Occipital lobe (tissue), 2 donors: ENCODE data around the gene SRRT. TPM values are rescaled to one million over a fixed set of nuclear protein-coding genes. Genes with fewer than 3 reads are reported as not detected.
A peak's percentile ranks its signal among the peaks of the same experiment; 100 is the strongest.

Source experiments
- DNase-seq: peaks from one replicate; lab custom pipeline; 2025; lab: John Stamatoyannopoulos, UW
- total RNA-seq: library from RNA; depleted of rRNA; stranded (reverse); fragments of >200 nt; gene quantifications from one replicate; pipeline ENCODE4 v1.2.3, GENCODE V29; 2014

The SRRT gene, protein sequence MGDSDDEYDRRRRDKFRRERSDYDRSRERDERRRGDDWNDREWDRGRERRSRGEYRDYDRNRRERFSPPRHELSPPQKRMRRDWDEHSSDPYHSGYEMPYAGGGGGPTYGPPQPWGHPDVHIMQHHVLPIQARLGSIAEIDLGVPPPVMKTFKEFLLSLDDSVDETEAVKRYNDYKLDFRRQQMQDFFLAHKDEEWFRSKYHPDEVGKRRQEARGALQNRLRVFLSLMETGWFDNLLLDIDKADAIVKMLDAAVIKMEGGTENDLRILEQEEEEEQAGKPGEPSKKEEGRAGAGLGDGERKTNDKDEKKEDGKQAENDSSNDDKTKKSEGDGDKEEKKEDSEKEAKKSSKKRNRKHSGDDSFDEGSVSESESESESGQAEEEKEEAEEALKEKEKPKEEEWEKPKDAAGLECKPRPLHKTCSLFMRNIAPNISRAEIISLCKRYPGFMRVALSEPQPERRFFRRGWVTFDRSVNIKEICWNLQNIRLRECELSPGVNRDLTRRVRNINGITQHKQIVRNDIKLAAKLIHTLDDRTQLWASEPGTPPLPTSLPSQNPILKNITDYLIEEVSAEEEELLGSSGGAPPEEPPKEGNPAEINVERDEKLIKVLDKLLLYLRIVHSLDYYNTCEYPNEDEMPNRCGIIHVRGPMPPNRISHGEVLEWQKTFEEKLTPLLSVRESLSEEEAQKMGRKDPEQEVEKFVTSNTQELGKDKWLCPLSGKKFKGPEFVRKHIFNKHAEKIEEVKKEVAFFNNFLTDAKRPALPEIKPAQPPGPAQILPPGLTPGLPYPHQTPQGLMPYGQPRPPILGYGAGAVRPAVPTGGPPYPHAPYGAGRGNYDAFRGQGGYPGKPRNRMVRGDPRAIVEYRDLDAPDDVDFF
- total RNA-seq, result 29.5 TPM

GRCh38 chr7:100874577-100875355, at the start of gene SRRT:
TSS of gene SRRT (plus strand) at chr7:100875103. CDS start at chr7:100875591, 488 bp downstream.
- DNase-seq, result peak; percentile 97

GRCh38 chr7:100825215-100825671, 49.7 kb upstream of the SRRT start:
- no peak for DNase-seq

DNA sequence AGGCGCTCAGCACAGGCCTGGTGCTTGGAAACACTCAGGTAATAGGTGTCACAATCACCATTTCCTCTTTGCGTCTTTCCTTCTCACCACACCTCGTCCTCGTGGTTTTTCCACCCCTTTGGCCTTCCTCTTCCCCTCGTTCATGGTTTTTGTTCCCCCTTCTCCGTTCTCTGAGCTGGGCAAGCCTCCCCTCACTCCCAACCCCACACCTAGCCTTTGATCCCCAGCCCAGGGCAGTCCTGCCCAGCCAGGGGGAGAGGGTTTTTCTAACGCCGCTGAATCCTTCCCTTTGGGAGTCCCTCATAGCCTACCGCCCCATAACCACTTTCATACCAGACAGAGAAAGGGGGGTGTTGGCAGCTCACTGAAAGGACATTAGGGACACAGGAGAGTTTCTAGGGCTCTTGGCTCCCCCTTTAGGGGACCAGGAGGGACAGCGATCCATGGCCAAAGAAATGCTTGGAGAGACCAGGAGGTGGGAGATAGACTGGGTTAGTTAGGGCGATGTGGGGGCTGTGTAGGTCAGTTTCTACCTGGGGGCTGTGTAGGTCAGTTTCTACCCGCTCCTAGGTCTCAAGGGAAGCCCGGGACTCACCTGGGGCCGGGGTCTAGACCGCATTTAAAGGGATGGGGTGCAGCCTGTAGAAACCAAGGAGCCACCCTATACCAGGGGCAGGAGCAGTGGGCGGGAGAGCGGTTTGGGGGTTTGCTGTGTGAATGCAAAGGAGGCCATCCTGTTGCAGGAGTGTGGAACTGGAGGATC, 49.0 kb upstream of the SRRT start:
- no peak for DNase-seq

- no peak for DNase-seq
These were observed 48.2 kb upstream of the SRRT start for GRCh38 chr7:100826514-100827329.

- DNase-seq, result no peak
These were observed 47.3 kb upstream of the SRRT start, which contains the start of gene EPHB4 for GRCh38 chr7:100827330-100828226. TSS of gene EPHB4 (minus strand) at chr7:100827523. CDS start at chr7:100827030, 493 bp downstream.

DNA sequence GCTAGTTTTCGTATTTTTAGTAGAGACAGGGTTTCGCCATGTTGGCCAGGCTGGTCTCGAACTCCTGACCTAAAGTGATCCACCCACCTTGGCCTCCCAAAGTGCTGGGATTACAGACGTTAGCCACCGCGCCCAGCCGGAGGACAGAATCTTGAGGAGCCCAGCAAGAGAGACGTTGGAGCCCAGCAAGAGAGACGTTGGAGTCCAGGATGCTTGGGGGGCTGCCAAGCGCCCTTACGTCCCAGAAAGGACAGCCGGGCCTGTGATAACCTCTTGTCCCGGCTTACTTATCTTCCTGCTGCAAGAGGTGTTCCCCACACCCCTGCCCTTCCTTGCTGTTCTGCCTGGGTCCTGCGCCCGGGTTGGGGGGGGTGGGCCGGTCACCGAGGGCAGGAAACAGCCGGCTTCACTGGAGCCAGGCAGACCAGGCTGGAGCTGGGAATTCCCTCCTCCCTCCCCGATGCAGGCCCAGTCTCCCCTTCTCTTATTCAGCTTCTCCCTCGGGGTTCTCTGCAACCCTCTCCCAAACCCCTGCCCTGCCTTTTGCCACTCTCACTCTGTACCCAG, 45.7 kb upstream of the SRRT start:
- no peak for DNase-seq

DNA sequence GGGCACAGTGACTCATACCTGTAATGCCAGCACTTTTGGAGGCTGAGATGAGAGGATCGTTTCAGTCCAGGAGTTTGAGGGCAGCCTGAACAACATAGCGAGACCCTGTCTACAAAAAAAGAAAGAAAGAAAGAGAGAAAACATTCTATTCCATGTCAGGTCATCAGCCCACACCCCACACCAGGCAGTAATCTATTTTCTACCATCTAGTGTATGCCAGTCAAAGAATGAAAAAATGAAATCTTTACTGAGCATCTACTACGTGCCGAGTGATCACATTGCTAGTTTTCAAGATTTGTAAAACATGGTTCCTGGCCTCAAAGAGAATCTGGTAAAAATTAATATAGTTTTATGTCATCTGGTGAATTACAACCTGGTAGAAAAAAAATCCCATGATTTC, 44.5 kb upstream of the SRRT start:
- no peak for DNase-seq

GRCh38 chr7:100832281-100832633, 42.6 kb upstream of the SRRT start:
- no peak for DNase-seq

DNA sequence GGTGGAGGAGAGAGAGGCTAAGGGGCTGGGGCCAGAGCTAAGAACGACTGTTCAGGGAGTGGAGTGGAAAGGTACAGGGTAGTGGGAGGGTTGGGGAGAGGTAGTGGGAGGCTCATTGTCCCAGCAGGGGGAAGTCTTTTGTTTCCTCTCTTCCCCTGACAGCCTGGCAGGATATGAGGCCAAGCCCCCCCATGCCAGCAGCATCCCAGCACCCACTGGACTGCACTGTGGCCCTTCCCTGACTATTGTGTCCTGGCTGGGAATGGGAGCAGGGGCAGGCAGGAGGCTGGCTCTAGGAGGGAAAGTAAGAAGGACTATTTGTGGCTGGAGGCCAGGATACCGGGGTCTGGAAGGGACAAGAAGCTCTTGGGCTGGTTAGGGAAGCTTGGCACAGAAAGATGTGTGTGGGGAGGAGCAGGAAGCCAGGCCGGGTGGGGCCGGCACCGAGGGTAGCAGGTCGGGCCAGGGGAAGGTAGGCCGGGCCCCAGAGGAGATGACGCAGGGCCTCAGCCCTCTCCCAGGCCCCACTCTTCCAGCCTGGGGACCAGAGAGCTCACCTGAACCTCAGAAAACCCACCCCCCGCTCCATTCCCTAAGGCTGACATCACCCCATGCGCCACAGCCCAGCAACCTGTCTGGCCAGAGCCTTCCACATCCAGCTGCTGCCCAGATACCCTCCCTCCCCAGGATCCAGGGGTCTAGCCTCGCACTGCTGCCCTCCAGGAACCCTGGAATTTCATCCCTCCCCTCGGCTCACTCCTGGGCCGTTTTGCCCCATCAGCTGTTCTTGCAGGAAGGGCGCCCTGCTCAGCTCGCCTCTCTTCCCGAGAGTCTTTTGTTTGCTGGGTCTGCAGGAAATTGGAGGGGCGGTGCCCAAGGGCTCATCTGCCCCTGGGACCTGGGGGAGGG, 38.7 kb upstream of the SRRT start:
- no peak for DNase-seq

DNA sequence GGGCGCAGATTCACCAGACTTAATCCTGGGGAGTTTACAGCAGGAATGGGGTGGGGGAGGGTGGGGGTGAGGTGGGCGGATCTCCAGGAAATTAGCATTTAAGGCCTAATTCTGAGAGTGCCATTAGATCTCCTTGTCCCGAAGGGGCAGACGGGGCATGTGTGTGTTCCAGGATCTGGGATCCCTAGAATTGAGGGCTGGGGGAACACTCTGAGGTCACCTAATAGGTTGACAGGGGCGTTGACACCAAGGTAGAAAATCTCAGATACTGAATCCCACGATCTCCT, 38.1 kb upstream of the SRRT start:
- DNase-seq, result no peak

DNA sequence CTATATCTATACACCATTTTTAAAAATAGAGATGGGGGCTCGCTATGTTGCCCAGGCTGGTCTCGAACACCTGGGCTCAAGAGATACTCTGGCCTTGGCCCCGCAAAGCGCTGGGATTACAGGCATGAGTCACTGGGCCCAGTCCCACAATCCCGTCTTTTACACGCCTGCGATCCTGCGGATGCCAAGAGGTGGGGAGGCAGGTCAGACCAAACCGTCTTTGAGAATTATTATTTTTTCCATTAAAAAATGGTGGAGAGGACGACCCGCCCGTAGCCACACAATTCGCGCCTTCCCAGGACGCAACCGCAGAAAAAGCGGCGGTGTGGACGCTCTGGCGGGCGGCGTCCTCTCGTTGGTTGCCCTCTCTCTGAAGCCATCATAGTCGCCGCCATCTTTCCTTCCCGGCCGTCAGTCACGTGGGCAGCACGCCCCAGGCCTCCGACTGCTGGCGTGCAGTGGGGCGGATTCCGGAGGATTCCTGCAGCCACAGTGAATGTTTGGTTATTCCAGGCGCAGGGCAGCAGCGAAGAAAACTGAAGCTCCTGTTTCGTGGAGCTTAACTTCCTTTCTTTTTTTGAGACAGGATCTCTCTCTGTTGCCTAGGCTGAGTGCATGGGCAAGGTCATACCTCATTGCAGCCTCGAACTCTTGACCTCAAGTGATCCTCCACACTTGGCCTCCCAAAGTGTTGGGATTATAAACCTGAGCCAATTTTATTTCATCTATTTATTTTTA, 37.6 kb upstream of the SRRT start:
- DNase-seq, result peak; percentile 79

DNA sequence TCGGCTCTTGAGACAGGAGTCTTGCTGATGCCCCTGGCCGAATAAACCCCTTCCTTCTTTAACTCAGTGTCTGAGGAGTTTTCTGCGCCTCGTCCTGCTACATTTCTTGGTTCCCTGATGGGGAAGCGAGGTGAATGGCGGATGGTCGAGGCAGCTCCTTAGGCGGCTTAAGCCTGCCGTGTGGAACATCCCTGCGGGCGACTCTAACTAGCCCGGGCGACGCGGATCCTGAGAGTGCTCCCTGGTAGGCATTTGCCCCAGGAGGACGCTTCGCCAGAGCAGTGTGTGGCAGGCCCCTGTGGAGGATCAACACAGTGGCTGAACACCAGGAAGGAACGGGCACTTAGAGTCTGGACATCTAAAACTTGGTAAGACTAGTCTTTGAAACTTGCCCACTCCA, 35.5 kb upstream of the SRRT start:
- no peak for DNase-seq

- no peak for DNase-seq
These were observed 34.3 kb upstream of the SRRT start for GRCh38 chr7:100840470-100841100.

GRCh38 chr7:100847360-100847759, 27.5 kb upstream of the SRRT start:
- no peak for DNase-seq

DNA sequence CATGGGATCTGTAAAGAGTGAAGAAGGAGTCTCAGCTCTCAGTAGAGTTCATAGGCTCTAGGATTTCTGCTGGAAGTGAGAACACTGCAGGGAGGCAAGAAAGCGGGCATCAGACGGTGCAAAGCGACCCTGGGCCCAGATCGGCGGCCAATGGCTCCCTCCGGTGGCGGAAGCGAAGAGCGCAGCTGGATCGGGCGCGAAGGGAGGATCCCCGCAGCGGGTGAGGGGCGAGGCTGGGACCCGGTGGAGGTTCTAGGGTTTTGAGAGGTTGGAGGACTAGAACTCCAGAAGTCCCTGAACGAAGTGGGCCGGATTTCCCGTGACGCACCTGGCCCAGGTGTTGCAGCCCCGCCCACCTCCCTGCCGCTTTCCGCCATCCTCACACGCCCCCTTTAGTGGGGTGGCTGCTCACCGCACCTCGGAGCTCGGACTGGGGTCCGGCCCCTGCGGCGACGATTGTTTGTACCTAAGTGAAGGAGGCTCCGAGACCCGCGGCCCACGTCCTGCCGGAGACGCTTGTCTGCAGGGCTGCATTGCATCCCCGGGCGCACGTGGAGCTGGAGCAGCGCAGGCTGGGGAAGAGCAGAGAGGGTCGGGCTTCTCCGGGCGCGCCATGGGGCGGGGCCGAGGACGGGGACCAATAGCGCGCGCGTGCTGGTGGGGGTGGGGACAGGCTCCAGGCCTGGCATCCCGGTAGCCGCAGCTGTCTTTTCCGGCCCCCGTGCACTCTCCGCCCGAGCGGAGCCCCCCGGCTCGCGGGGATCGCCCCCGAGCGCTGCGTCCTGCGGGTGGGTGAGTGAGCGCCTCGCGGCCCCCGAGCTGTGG, 22.6 kb upstream of the SRRT start, which contains the start of gene SLC12A9:
SLC12A9 (plus strand) TSS at position 666 of the 825 bp plus-strand sequence. CDS start 1,485 bp downstream, outside the sequence.
- DNase-seq, result peak; percentile 89
